Stimulated activated CD8-positive, alpha-beta memory T cell treated with anti-CD3 and anti-CD28 coated beads, Interleukin-12 subunit alpha, Interleukin-12 subunit beta, amount 100 ng/mL, for 4 hours (primary cell): ENCODE data around the gene MBOAT1.
"Not testable (repeated sequence)": the region's sequence is repeated elsewhere in the genome, so short reads cannot be mapped to it uniquely, and the experiment has no call there.

Experiments used
- DNase-seq: peaks from one replicate; pipeline ENCODE4 v3.0.0-alpha.2; 2020; ENCODE audit warnings: low read depth

MBOAT1 gene

DNA sequence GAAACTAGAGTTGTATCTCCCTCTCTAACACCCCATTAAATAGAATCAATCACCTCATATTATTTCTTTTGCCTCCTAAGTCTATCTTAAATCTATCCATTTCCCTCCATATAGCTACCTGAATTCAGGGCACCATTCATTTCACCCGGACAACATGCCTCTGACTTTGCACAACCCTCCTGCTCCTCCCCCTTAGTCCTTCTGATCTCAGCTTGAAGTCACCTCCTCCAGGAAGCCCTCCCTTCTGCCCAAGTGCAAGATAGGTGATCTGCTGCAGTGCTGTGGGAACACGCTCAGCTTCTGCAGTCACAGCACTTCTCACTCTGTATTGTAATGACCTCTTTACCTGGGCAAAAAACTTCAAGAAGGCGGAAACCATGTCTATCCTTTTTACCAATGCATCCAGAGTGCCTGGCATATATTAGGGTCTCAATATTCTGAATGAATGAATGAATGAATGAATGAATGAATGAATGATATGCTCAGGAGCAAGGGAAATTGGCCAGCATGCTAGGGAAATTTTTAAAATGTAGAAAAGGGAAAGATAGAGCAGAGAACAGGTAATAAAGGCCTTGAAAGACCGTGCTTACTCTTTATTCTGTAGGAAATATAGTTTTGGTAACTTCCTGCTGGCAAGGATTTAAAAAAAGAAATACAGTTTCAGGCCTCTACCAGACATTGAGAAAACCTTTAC lies 41.7 kb downstream of the MBOAT1 start:
- DNase-seq, result no peak

DNA sequence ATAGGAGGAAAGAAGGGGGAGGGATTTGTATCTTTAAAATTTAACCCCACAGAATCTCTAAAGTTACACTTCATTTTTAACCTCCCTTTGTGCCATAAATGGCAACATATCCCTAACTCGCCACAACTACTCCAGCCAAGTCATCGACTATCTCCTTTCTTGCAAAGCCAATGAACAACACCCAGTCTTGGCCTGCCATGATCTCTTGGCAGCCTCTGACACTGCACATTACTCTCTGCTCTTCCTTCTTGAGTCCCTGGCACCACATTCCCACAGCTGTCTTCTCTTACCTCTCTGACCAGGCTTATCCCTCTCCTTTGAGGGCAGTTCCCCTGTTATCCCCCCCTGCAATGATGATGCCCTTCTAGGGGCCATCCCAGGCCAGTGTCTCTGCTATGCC lies 42.5 kb downstream of the MBOAT1 start:
- DNase-seq, result no peak

DNA sequence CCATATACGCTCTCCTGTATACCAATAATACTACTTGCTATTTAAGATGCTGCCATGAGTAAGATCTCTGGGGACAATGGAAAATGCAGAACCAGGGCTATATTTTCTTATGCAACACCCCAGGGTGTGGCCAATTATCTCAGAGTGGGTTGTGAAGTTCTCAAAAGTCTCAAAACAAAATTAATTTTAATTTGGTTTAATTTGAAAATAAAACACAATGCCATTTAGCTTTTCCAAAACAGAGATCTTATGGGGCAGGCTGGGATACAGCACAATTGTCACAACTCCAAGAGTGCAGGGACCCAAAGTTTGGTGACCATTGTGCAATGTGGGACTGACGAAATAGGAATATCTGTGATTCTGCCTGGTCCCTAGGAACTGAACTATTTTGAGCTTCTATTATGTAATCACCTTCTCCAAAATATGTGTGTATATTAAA lies 43.1 kb downstream of the MBOAT1 start:
- DNase-seq, result no peak

DNA sequence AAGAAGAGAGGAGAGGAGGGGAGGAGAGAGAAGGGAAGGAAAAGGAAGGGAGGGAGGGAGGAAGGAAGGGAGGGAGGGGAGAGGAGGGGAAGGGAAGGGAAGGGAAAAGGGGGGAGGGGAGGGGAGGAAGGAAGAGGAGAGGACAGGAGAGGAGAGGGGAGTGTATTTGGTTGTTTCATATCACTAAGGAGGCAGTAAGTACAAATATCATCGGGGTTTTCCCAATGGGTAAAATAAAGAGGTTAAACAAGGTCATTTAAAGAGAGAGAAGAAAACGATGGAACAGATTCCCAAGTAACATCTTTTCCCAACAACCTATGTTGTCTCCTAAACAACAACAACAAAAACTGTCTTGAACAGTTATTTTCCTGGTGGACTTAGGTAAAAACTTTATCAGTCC lies 43.6 kb downstream of the MBOAT1 start:
- no peak for DNase-seq

DNA sequence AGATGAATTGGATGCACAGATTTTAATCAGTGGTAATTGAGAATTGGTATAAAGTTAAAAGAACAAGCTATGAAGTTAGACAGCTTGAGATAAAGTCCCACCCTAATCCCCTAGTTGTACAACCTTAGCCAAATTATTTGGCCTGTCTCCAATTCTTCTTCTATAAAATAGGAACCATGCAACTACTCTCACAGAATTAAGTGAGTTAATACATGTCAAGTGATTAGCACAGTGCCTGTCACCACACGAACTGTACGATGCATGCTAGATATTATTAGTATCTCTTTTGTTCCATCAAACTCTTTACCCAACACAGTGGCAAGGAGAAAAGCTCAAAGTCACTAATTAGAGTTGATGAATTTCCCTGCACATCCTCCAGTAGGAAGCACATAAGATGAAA lies 44.7 kb downstream of the MBOAT1 start:
- no peak for DNase-seq

DNA sequence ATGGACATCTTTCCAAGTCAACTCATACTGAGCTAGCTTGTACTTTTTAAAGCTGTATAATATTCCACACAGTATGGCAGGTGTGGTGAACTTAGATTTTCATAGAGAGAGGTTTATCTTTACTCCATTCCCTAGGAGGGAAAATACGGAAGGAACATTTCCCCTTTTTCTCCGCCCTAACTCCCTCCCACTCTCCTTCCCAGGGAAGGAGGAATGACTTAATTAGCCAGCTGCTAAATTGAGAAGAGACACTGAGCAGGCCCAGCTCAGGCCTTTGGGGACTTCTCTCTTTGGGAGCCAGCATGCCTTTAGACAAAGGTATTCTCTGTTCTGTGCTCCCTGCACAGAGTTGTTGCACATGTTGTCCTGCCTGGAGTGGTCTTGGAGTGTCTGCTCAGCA lies 46.1 kb downstream of the MBOAT1 start:
- no peak for DNase-seq

DNA sequence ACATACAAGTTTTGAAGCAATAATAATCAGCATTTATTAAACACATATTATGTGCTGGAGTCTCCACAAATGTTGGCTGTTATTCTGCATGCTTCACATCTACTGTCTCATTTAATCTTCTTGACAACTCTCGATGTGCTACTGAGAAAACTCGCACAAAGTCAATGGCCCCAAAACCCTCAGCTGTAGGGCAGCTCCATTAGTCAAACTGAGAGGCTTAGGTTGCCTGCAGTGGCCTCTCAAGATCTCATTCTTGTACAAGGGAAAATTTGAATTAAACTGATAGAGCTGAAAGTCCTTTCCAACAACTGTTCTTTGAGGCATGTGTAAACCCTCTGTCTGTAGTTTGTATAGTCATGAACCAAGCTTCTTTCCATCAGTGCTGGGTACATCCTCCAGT lies 49.8 kb downstream of the MBOAT1 start:
- DNase-seq, result no peak

DNA sequence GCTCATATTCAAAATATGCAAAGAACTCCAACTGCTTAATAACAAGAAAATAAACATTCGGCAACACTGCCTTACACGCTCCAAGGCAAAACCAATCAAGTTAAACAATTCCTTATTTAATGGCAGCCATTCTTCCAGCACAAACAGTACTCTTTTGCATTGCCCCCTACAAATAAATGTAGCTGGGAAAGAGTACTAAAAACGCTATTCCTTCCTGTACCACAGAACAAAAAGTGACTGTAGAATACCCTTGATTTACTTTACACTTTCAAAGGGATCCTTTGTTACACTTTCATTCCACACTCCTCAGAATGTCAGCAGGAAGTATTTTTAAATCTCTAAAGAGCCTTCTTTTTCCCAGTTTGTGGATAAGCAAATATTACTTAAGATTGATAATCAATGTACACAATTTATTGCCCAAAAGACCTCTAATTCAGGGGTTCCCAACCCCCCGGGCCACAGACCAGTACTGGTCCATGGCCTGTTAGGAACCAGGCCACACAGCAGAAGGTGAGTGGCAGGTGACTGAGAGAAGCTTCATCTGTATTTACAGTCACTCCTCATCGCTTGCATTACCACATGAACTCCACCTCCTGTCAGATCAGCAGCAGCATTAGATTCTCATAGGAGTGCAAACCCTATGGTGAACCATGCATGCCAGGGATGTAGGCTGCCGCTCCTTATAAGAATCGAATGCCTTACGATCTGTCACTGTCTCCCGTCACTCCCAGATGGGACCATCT lies 51.6 kb downstream of the MBOAT1 start:
- DNase-seq, result no peak

DNA sequence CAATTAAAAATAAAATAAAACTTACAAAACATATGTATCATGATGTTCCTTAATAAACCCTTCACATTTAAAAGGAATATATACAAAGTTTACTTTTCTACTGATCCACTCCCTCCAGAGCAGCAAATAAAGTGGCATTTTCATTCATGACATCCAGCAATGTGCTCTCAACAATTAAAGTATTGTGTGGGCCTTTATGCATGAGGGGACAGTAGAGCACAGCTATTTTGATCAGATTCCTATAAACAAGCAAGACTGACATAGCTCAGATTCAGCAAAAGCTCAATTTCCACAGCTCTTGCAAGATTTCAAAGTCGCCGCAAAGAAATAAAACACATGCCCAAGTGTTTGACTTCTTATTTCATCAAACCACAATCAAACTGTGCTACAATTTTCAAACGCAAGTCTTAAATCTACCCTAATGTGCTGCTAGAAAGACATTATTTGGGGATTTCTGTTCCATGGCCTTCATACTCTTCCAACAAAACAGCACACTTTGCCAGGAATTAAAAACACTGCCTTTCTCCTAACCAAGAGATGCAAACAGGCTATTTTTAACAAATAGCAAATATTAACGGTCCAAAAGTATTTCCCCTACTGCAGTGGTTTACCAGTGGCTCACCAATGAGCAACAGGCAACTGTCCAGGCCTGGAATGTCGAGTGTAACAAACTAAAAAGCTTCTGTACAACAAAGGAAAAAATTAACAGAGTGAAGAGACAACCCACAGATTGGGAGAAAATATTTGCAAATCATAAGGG lies 52.3 kb downstream of the MBOAT1 start:
- no peak for DNase-seq

DNA sequence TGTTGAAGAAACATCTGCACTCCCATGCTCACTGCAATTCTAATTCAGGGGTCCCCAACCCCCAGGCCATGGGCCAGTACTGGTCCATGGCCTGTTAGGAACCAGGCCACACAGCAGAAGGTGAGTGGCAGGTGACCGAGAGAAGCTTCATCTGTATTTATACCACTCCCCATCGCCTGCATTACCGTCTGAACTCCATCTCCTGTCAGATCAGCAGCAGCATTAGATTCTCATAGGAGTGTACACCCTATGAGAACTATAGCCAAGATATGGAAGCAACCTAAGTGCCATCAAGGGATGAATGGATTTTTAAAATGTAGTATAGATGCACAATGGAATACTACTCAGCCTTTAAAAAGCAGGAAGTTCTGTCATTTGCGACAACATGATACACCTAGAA lies 53.2 kb downstream of the MBOAT1 start:
- DNase-seq, result no peak

DNA sequence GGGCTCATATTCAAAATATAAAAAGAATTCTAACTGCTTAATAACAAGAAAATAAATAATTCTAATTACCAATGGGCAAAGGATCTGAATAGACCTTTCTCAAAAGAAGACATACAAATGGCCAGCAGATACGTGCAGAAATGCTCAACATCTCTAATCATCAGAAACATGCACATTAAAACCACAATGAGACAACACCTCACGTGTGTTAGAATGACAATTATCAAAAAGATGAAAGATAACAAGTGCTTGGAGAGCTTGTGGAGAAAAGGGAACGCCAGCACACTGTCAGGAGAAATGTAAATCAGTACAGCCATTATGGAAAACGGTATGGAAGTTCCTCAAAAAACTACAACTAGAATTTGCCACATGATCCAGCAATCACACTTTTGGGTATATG lies 53.6 kb downstream of the MBOAT1 start:
- DNase-seq, result no peak

DNA sequence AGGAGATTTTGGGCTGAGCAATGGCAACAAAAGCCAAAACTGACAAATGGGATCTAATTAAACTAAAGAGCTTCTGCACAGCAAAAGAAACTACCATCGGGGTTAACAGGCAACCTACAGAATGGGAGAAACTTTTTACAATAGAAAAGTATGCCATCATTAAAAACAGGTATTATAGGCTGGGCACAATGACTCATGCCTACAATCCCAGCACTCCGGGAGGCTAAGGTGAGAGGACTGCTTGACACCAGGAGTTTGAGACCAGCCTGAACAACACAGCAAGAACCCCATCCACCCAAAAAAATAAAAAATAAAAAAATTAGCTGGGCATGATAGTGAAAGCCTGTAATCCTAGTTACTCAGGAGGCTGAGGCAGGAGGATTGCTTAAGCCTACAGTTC lies 55.4 kb downstream of the MBOAT1 start:
- DNase-seq, result no peak

DNA sequence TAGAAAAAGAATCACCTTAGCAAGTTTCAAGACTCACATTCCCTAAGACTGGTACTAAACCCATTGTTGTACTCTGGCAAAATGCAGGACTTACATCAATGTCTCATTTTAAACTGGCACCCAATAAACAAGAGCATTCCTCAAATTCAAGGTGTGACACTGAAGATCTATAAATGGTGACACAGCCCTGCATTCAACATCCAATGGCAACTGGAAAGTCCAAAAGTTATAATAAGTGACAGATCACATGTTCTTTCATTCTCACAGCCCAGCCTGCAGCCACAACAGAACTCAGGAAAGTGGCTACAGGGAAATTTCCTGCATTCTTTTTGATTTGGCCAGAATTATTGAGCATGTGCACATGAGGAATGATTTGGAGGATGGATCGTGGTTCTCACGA lies 57.5 kb downstream of the MBOAT1 start:
- DNase-seq, result no peak

DNA sequence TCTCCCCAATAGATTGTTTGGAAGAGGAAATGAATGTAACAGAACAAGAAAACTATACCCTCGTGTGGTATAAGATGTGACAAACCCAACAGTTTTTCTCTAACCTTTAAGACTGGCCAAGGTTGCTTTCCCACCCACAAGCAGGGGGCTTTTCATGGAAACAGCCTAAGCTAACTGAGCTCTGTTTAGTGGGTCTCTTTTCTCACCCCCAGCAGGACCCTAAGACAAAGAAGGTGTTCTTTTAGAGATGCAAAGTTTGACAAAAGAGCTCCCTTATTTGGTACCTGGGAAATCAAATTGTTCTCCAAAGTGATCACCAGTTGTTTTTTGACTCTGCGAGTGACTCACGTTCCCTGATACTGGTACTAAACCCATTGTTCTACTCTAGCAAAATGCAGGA lies 59.1 kb downstream of the MBOAT1 start:
- no peak for DNase-seq

DNA sequence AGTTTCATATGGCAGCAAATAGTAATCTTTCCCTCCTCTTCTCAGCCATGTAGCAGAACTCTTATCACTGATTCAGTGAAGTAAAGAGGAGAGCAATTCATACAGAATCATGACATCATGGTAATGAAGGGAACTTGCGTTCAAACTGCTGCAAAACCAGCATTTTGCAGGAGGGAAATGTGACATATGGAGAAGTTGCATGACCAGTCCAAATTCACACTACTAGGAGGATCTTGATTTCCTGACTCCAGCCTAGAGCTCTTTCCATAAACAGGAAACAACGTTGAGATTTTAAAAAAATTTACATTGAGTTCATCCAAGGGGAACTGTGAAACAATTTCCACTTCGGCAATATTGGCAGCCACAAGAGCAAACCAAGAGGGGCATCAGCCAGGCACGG lies 63.8 kb downstream of the MBOAT1 start:
- no peak for DNase-seq

DNA sequence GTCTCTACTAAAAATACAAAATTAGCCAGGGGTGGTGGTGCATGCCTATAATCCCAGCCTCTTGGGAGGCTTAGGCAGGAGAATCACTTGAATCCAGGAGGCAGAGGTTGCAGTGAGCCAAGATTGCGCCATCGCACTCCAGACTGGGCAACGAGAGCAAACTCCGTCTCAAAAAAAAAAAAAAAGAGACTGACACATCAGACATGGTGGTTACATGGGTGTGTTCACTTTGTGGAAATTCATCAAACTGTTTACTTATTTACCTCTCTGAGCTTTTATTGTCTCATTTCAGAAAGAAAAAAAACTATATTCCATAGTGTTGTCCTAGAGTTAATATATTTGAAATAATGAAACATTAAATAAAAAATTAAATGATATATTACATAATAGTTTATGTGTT lies 64.8 kb downstream of the MBOAT1 start:
- DNase-seq, result no peak

DNA sequence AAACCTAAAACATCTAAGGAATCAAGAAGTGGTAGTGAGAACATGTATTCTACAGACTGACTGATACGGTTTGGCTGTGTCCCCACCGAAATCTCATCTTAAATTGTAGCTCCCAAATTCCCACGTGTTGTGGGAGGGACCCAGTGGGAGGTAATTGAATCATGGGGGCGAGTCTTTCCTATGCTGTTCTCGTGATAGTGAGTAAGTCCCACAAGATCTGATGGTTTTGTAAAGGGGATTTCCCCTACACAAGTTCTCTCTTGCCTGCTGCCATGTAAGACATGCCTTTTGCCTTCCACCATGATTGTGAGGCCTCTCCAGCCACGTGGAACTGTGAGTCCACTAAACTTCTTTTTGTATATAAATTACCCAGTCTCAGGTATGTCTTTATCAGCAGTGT lies 65.4 kb downstream of the MBOAT1 start:
- DNase-seq, result not testable (repeated sequence)

DNA sequence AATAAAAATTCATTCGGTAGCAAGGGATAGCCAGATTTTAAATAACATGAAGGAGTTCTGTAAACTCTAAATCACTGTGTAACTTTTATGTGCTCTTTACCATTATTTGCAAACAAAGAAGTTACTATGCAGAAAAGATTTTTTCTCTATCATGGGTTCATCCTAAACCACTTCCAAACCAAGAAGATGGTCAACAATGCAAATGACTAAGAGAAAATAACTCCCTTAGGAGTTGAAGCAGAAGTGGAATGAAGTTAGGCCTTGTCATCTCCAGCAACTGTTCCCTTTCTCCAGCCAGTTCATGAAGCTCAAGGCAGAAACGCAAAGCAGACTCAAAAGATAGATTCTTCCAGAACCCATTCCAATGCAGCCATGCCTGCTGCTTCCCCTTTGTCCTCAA lies 66.0 kb downstream of the MBOAT1 start:
- DNase-seq, result no peak

DNA sequence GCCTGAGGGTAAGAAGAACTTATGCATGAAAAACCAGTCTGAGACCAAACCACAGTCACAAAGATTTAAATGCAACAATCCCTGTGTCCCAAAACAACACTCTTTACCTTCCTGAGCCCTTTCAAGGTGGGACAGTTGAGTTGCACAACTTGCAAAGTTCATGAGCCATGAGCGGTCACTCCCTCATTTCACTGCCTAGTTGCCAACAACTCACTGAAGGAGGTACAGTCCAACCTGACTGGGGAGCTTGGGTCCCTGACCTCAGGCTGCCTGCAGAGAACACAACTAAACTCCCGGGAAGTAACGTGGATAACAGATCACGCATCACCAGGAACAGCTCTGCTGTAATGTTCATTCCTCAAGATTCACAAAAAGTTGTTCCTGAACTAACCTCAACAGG lies 69.4 kb downstream of the MBOAT1 start:
- DNase-seq, result no peak

DNA sequence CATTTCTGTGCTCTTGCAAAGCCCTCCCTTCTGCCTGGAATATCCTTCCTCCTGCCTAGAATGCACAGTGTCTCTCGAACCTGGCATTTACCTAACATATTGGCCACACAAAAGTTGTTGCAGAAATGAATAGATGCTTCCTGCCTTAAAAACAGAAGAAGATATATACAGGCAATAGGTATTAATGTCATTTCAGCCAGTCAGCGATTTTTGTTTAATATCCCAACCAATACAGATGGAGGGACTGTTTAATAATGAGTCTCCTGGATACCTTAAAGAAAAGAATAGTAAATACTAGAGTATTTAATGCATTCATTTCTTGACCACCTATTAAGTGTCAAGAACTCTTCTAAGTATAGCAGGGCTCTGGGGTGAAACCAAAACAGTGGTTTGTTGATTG lies 70.3 kb downstream of the MBOAT1 start:
- no peak for DNase-seq

DNA sequence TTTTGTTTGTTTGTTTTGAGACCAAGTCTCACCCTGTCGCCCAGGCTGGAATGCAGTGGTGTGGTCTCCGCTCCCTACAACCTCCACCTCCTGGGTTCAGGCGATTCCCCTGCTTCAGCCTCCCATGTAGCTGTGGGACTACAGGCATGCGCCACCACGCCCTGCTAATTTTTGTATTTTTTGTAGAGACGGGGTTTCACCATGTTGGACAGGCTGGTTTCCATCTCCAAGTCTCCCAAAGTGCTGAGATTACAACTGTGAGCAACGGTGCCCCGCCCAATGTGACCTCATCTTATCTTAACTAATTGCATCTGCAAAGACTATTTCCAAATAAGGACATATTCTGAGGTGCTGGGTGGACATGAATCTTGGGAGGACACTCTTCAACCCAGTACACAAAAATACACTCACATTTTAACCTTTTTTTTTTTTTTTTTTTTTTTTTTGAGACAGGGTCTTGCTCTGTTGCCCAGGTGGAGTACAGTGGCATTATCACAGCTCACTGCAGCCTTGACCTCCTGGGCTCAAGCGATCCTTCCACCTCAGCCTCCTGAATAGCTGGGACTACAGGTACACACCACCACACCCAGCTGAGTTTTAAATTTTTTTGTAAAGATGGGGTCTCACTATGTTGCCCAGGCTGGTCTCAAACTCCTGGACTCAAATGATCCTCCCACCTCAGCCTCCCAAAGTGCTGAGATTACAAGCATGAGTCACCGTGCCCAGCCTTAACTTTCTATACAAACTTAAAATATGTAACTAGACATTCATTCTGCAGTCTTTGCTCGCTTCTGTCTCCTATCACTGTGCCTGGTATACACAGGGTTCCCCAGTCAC lies 72.9 kb downstream of the MBOAT1 start:
- not testable (repeated sequence) for DNase-seq

DNA sequence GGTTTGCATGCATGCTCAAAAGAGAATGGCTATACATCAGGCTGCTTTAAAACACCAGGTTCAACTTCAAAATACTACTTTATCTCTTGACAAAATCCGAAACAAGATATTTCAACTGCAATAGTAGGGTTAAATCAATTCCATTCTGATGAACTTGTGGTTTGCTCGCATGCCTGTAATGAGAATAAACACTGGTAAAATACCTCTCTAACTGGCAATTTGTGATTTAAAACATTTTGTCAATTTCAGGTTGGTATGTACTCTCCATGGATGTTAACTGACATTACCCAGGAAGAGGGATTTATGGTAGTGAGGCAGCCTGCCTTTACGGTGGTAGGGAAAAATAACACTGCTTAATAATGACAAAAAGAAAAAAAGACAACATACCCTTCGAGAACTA lies 74.4 kb downstream of the MBOAT1 start:
- DNase-seq, result no peak
